Naive thymus-derived CD4-positive, alpha-beta T cell (primary cell): Measurements from ENCODE around the gene SPATA3. TPM values are rescaled to one million over a fixed set of nuclear protein-coding genes. Genes with fewer than 3 reads are reported as not detected.

Source experiments
- ATAC-seq: fragments of 150-1000 bp; cut with Tn5 transposase; 2 replicates; pipeline ENCODE4 v1.10.0; 2021; ENCODE audit warnings: mild to moderate bottlenecking, moderate library complexity
- CTCF ChIA-PET: fragments of 350-600 bp; sonication (Branson Sonifier 250); formaldehyde crosslinking; loops from one replicate; lab custom pipeline; 2021; ENCODE audit warnings: antibody characterized with exemption; lab: Charles Lee
- POLR2A ChIA-PET: fragments of 350-600 bp; sonication (Branson Sonifier 250); formaldehyde crosslinking; loops from one replicate; lab custom pipeline; 2021; ENCODE audit warnings: antibody characterized with exemption, inconsistent platforms; lab: Charles Lee
- DNase-seq, 9 donors: peaks; one replicate each; pipeline versions ENCODE4 v3.0.0 to v3.0.0-alpha.2; 2020 to 2022; ENCODE audit warnings: mixed read lengths in 1 of 9
- H3K27ac ChIP-seq: one replicate; pipeline ENCODE4 v1.7.0; 2013; ENCODE audit warnings: mild to moderate bottlenecking, low read depth, low read length, moderate library complexity
- H3K27me3 ChIP-seq, 2 donors: one replicate each; pipeline ENCODE4 v1.7.0; 2013; ENCODE audit warnings: low read length in 2 of 2, mild to moderate bottlenecking in 2 of 2, moderate library complexity in 2 of 2; ENCODE audit not compliant: control insufficient read depth in 2 of 2, insufficient read depth in 2 of 2
- H3K36me3 ChIP-seq, 3 experiments: 1 replicate in 2 of 3; 2 replicates in 1 of 3; pipeline ENCODE4 v1.7.0; 2013; ENCODE audit warnings: low read length in 3 of 3, mild to moderate bottlenecking in 3 of 3, moderate library complexity in 1 of 3; ENCODE audit not compliant: insufficient read depth in 3 of 3, control insufficient read depth in 2 of 3
- H3K4me1 ChIP-seq, 2 donors: one replicate each; pipeline ENCODE4 v1.7.0; 2013; ENCODE audit warnings: low read length in 2 of 2, mild to moderate bottlenecking in 2 of 2, moderate library complexity in 1 of 2; ENCODE audit not compliant: control insufficient read depth in 2 of 2, insufficient read depth in 2 of 2
- H3K4me3 ChIP-seq: 2 replicates; pipeline ENCODE4 v1.7.0; 2013; ENCODE audit warnings: mild to moderate bottlenecking, low read length
- H3K9me3 ChIP-seq, 3 experiments: 1 replicate in 2 of 3; 2 replicates in 1 of 3; pipeline ENCODE4 v1.7.0; 2013; ENCODE audit warnings: low read length in 3 of 3; ENCODE audit not compliant: control insufficient read depth in 2 of 3
- H3K27ac Mint-ChIP-seq, 9 donors: one replicate each; pipeline ENCODE4 v1.8.0; 2020 to 2022; ENCODE audit warnings: mixed read lengths in 9 of 9, mild to moderate bottlenecking in 8 of 9, moderate library complexity in 5 of 9, inconsistent platforms in 2 of 9
- H3K27me3 Mint-ChIP-seq, 5 donors: one replicate each; pipeline ENCODE4 v1.8.0; 2021 to 2022; ENCODE audit warnings: mixed read lengths in 5 of 5, mild to moderate bottlenecking in 1 of 5
- H3K36me3 Mint-ChIP-seq, 5 donors: one replicate each; pipeline ENCODE4 v1.8.0; 2020 to 2022; ENCODE audit warnings: mixed read lengths in 5 of 5, mild to moderate bottlenecking in 3 of 5, inconsistent platforms in 1 of 5
- H3K4me1 Mint-ChIP-seq, 7 donors: one replicate each; pipeline ENCODE4 v1.8.0; 2020 to 2022; ENCODE audit warnings: mixed read lengths in 7 of 7, mild to moderate bottlenecking in 3 of 7, inconsistent platforms in 1 of 7
- H3K4me3 Mint-ChIP-seq, 10 donors: one replicate each; pipeline ENCODE4 v1.8.0; 2020 to 2022; ENCODE audit warnings: mild to moderate bottlenecking in 10 of 10, mixed read lengths in 10 of 10, moderate library complexity in 6 of 10, inconsistent platforms in 2 of 10
- H3K9me3 Mint-ChIP-seq, 11 donors: one replicate each; pipeline ENCODE4 v1.8.0; 2020 to 2022; ENCODE audit warnings: mixed read lengths in 11 of 11, mild to moderate bottlenecking in 4 of 11, inconsistent platforms in 1 of 11, moderate library complexity in 1 of 11
- intact Hi-C, 2 donors: fragments of 100-400 bp; cut with micrococcal nuclease; formaldehyde crosslinking; loops; one replicate each; pipeline ENCODE4 v1.15.1; 2023
- polyA plus RNA-seq, 2 donors: library from polyadenylated mRNA; unstranded; fragments of 300-500 nt; fragmentation: Illumina TruSeq; gene quantifications; one replicate each; pipeline ENCODE4 v1.2.3, GENCODE V29; 2021
- total RNA-seq, 6 experiments: library from RNA in 5 of 6; stranded (reverse) in 5 of 6; gene quantifications; 1 replicate in 5 of 6; 2 replicates in 1 of 6; pipeline ENCODE4 v1.2.3 and lab custom pipeline; 2021 to 2026

The SPATA3 gene
- total RNA-seq: not detected
- polyA plus RNA-seq: not detected
- not detected for total RNA-seq (lab: John Stamatoyannopoulos, UW)

DNA sequence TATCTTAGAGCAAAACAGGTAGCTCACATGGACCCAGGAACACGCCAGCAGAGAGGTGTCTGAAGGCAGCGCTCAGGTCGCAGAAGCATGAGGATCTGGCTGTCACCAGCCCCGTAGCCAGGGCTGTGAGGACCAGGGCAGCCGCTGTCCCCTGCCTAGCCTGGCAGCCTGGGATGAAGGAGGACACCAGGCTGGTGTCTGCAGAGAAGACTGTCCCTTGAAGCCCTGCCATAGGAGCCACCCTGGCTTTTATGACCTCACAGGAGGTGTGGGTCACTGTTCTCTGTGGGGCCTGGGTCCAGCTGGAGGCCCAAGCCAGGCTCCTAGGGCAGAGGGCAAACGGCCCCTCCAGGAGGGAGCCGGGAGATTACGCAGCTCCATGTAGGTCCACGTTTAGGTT, at the start of gene SPATA3:
Gene SPATA3 (plus strand): TSS at position 301 of the 400 bp plus-strand sequence. CDS start 113 bp downstream, outside the sequence.
- Histone ChIP-seq H3K4me3 (no peak within 1 kb of the TSS), H3K4me1 (no peaks in the 10 kb centered on the region), H3K36me3 (no peaks in the 10 kb centered on the region), H3K27ac (no peak within 1 kb of the TSS), H3K9me3 (no peaks in the 10 kb centered on the region), H3K27me3 (no peaks in the 10 kb centered on the region)
- H3K4me1 Mint-ChIP-seq: peaks cover 0 to 2% (median 0%) of the 10 kb centered on the region in 7 donors
- DNase-seq: no peak
- peaks cover 40 to 68% (median 50%) of the 10 kb centered on the region in 5 donors for H3K27me3 Mint-ChIP-seq
- peaks cover 0 to 14% (median 3%) of the 10 kb centered on the region in 11 donors for H3K9me3 Mint-ChIP-seq
- peak within 1 kb of the TSS in 1 of 9 donors; percentile 72 for H3K27ac Mint-ChIP-seq
- peaks cover 0 to 7% (median 0%) of the 10 kb centered on the region in 5 donors for H3K36me3 Mint-ChIP-seq
- no peak within 1 kb of the TSS for H3K4me3 Mint-ChIP-seq
- ATAC-seq: no peak
- ChIA-PET POLR2A (no interaction called here), CTCF (no interaction called here)
- intact Hi-C loops: no loop called here

GRCh38 chr2:230946429-230947234, 49.3 kb upstream of the SPATA3 start:
- no peak overlapping the region for H3K27ac ChIP-seq
- H3K27me3 Mint-ChIP-seq: peaks cover 3 to 25% (median 6%) of the 10 kb centered on the region in 5 donors
- POLR2A ChIA-PET: no interaction called here
- H3K9me3 ChIP-seq: no peaks in the 10 kb centered on the region
- H3K27me3 ChIP-seq: no peaks in the 10 kb centered on the region
- H3K9me3 Mint-ChIP-seq: no peaks in the 10 kb centered on the region
- CTCF ChIA-PET: no interaction called here
- H3K4me3 Mint-ChIP-seq: no peak overlapping the region
- ATAC-seq (no peak), DNase-seq (no peak)
- intact Hi-C loops: no loop called here
- peaks cover 7 to 14% (median 10%) of the 10 kb centered on the region in 7 donors for H3K4me1 Mint-ChIP-seq
- H3K36me3 Mint-ChIP-seq: no peaks in the 10 kb centered on the region
- H3K36me3 ChIP-seq: no peaks in the 10 kb centered on the region
- H3K27ac Mint-ChIP-seq: no peak overlapping the region
- no peaks in the 10 kb centered on the region for H3K4me1 ChIP-seq
- no peak overlapping the region for H3K4me3 ChIP-seq

- Mint-ChIP-seq H3K27me3 (peaks cover 0 to 21% (median 4%) of the 10 kb centered on the region in 5 donors), H3K27ac (no peak overlapping the region), H3K4me1 (peaks cover 7 to 14% (median 9%) of the 10 kb centered on the region in 7 donors), H3K36me3 (no peaks in the 10 kb centered on the region), H3K4me3 (no peak overlapping the region), H3K9me3 (no peaks in the 10 kb centered on the region)
- no peaks in the 10 kb centered on the region for H3K36me3 ChIP-seq
- POLR2A ChIA-PET: interaction anchor here (0.6 kb wide), 1 partner anchor 12 kb away, joined by 3 read pairs; no protein-coding TSS in a partner anchor
- ATAC-seq (no peak), DNase-seq (no peak)
- CTCF ChIA-PET: no interaction called here
- intact Hi-C loops: no loop called here
- H3K9me3 ChIP-seq: no peaks in the 10 kb centered on the region
- H3K27ac ChIP-seq: no peak overlapping the region
- H3K4me1 ChIP-seq: no peaks in the 10 kb centered on the region
- H3K4me3 ChIP-seq: no peak overlapping the region
- H3K27me3 ChIP-seq: no peaks in the 10 kb centered on the region
These were observed 48.7 kb upstream of the SPATA3 start for GRCh38 chr2:230947235-230947576.

DNA sequence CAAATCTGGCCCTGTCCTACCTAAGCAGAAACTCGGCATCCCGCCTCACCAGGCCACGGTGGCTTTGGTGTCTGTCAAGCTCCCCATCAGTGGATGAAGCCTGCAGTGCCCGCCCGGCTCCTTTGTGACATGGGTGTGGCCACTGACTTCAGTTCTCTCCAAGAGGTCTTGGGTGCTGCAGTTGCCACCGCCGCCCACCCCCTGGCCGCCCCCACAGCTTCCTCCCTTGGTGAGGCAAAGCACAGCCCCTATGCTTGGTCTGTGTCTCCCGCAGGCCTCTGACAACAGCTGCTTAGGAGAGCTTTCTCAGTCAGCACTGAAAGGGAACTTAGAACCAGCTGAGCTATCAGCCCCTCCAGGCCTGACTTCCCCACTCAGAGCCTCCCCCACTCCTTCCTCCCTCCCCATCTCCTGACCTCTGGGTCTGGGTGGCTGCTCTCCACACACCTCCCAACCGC, 48.0 kb upstream of the SPATA3 start:
- Histone ChIP-seq H3K27ac (no peak overlapping the region), H3K4me1 (no peaks in the 10 kb centered on the region), H3K4me3 (no peak overlapping the region), H3K36me3 (no peaks in the 10 kb centered on the region), H3K27me3 (no peaks in the 10 kb centered on the region), H3K9me3 (no peaks in the 10 kb centered on the region)
- DNase-seq (no peak), ATAC-seq (peak; percentile 32)
- H3K9me3 Mint-ChIP-seq: no peaks in the 10 kb centered on the region
- intact Hi-C loops: no loop called here
- no peak overlapping the region for H3K4me3 Mint-ChIP-seq
- POLR2A ChIA-PET: interaction anchor here (0.6 kb wide), 1 partner anchor 12 kb away, joined by 3 read pairs; no protein-coding TSS in a partner anchor
- CTCF ChIA-PET: no interaction called here
- H3K4me1 Mint-ChIP-seq: peaks cover 7 to 11% (median 8%) of the 10 kb centered on the region in 7 donors
- H3K27ac Mint-ChIP-seq: no peak overlapping the region
- no peaks in the 10 kb centered on the region for H3K36me3 Mint-ChIP-seq
- H3K27me3 Mint-ChIP-seq: peaks cover under 1 to 20% (median 4%) of the 10 kb centered on the region in 5 donors

- Mint-ChIP-seq H3K27me3 (peaks cover 8 to 25% (median 14%) of the 10 kb centered on the region in 5 donors), H3K4me1 (peaks cover 0 to 3% (median 0%) of the 10 kb centered on the region in 7 donors), H3K9me3 (peaks cover 0 to 3% (median 0%) of the 10 kb centered on the region in 11 donors), H3K36me3 (peaks cover 0 to 4% (median 0%) of the 10 kb centered on the region in 5 donors), H3K27ac (peak overlapping the region in 1 of 9 donors; percentile 28), H3K4me3 (no peak overlapping the region)
- no peak overlapping the region for H3K4me3 ChIP-seq
- CTCF ChIA-PET: interaction anchor here (0.6 kb wide), 1 partner anchor 12 kb away, joined by 3 read pairs; no protein-coding TSS in a partner anchor
- no peaks in the 10 kb centered on the region for H3K4me1 ChIP-seq
- POLR2A ChIA-PET: interaction anchor here (0.7 kb wide), 1 partner anchor 236 kb away, joined by 4 read pairs; no protein-coding TSS in a partner anchor
- no peak for DNase-seq
- H3K36me3 ChIP-seq: no peaks in the 10 kb centered on the region
- no peak overlapping the region for H3K27ac ChIP-seq
- H3K27me3 ChIP-seq: peaks cover 0 to 2% of the 10 kb centered on the region in 2 donors
- intact Hi-C loops: no loop called here
- no peaks in the 10 kb centered on the region for H3K9me3 ChIP-seq
- ATAC-seq: no peak
These were observed 45.7 kb upstream of the SPATA3 start for GRCh38 chr2:230949966-230950873.

GRCh38 chr2:230950874-230951339, 45.0 kb upstream of the SPATA3 start:
- no peak for DNase-seq
- peaks cover 0 to 2% of the 10 kb centered on the region in 2 donors for H3K27me3 ChIP-seq
- intact Hi-C loops: no loop called here
- ATAC-seq: no peak
- POLR2A ChIA-PET: no interaction called here
- no peaks in the 10 kb centered on the region for H3K36me3 ChIP-seq
- no peaks in the 10 kb centered on the region for H3K9me3 ChIP-seq
- peaks cover 0 to 3% (median 0%) of the 10 kb centered on the region in 7 donors for H3K4me1 Mint-ChIP-seq
- no peak overlapping the region for H3K27ac ChIP-seq
- H3K27ac Mint-ChIP-seq: peak overlapping the region in 1 of 9 donors; percentile 28
- CTCF ChIA-PET: no interaction called here
- peaks cover 13 to 31% (median 17%) of the 10 kb centered on the region in 5 donors for H3K27me3 Mint-ChIP-seq
- H3K4me1 ChIP-seq: no peaks in the 10 kb centered on the region
- H3K4me3 Mint-ChIP-seq: no peak overlapping the region
- peaks cover 0 to 4% (median 0%) of the 10 kb centered on the region in 5 donors for H3K36me3 Mint-ChIP-seq
- H3K9me3 Mint-ChIP-seq: peaks cover 0 to 3% (median 0%) of the 10 kb centered on the region in 11 donors
- no peak overlapping the region for H3K4me3 ChIP-seq
